GM13976 (cell line): ENCODE results near the gene PHYKPL.
A peak's percentile ranks its signal among the peaks of the same experiment; 100 is the strongest.

Experiments
- DNase-seq: peaks from one replicate; pipeline ENCODE4 v3.0.0; 2012; ENCODE audit warnings: low spot score
- in situ Hi-C: fragments of 300-500 bp; cut with MboI; formaldehyde crosslinking; loops from one replicate; pipeline ENCODE4 v1.12.0; 2022; ENCODE audit warnings: low sequenced_read_pairs, mixed read lengths, inconsistent platforms; ENCODE audit not compliant: unreplicated experiment
- TF ChIP-seq, protein P1 (sequence below): IDR thresholded peaks from 2 replicates; pipeline ENCODE4 v1.5.1; 2012; ENCODE audit warnings: borderline replicate concordance, mild to moderate bottlenecking; ENCODE audit not compliant: insufficient read depth; ENCODE audit errors: extremely low read depth, missing control alignments, control extremely low read depth

PHYKPL gene

DNA sequence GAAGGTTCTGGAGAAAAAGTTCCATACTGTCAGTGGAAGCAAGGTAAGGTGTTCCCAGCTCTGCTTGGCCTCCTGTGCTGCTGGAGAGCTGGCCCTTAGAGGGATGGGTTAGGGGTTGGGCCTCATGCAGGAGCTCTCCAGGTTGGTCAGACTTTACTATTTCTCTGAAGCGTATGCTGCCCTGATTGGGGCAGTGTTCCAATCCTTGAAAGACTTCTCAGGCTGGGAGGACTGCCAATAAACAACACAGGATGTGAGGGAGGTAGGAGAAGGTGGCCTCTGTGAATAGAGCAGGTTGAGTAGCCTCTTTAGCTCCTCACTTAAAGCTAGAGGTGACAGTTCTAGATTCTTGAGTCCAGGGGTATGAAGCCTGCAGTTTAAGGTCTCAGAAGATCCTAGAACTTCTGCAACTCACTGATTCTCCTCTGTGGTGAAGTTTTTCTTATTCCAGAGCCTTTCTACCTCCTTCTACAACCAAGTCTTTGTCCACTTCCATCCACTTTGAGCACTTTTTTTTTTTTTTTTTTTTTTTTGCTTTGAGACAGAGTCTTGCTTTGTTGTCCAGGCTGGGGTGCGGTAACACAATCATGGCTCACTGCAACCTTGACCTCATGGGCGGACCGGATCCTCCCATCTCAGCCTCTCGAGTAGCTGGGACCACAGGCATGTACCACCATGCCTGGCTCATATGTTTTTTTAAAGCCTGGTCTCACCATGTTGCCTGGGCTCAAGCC is 25.3 kb downstream of the PHYKPL start:
- in situ Hi-C loops, result no loop called here
- TF ChIP-seq, protein P1, sequence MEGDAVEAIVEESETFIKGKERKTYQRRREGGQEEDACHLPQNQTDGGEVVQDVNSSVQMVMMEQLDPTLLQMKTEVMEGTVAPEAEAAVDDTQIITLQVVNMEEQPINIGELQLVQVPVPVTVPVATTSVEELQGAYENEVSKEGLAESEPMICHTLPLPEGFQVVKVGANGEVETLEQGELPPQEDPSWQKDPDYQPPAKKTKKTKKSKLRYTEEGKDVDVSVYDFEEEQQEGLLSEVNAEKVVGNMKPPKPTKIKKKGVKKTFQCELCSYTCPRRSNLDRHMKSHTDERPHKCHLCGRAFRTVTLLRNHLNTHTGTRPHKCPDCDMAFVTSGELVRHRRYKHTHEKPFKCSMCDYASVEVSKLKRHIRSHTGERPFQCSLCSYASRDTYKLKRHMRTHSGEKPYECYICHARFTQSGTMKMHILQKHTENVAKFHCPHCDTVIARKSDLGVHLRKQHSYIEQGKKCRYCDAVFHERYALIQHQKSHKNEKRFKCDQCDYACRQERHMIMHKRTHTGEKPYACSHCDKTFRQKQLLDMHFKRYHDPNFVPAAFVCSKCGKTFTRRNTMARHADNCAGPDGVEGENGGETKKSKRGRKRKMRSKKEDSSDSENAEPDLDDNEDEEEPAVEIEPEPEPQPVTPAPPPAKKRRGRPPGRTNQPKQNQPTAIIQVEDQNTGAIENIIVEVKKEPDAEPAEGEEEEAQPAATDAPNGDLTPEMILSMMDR, result no peak
- DNase-seq, result no peak

DNA sequence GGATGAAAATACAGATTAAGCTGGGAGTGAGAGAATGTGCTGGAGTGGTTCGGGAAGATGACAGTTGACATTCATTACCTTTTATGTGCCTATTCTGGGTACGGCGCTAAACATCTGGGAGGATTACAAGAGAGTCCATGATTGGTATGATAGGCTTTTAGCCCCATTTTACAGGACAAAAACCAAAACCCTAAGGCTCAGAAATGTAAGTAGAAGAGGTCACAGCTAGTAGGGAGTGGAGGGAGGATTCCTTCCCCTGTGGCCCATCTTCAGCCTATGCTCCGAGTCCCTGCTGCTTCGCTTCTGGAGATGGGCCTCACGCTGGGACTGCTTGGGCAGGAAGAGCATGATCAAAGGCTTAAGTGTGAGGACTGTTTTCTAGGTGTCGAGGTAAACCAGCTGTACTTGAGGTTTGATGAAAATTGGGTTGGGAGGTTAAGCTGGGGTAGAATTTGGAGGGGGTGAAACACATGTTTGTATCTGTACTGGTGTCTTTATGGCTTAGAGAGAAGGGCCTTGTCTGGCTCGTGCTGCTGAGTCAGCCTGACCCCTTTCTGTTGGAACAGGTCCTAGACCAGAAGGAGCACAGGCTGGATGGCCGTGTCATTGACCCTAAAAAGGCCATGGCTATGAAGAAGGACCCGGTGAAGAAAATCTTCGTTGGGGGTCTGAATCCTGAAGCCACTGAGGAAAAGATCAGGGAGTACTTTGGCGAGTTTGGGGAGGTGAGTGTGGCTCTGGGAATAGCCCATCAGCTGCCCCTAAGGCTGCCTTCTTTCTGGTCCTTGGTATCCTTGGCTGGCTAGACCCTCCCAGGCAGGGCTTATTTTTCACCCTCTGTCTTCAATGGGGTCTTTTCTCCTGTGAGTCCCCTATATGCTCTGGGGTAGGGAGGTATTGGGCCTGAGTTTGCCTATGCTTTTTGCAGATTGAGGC is 26.2 kb downstream of the PHYKPL start:
- DNase-seq, result no peak
- in situ Hi-C loops, result no loop called here
- TF ChIP-seq, protein P1, result no peak

DNA sequence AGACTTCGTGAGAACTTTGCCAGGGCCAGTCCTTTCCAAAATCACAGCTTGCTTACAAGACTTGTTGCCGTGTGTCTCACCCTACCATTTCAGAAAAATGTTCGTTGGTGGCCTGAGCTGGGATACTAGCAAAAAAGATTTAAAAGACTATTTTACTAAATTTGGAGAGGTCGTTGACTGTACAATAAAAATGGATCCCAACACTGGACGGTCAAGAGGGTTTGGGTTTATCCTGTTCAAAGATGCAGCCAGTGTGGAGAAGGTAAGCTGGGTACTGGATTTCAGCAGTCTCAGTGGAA is 26.9 kb downstream of the PHYKPL start:
- TF ChIP-seq, protein P1, result no peak
- no peak for DNase-seq
- in situ Hi-C loops, result no loop called here

DNA sequence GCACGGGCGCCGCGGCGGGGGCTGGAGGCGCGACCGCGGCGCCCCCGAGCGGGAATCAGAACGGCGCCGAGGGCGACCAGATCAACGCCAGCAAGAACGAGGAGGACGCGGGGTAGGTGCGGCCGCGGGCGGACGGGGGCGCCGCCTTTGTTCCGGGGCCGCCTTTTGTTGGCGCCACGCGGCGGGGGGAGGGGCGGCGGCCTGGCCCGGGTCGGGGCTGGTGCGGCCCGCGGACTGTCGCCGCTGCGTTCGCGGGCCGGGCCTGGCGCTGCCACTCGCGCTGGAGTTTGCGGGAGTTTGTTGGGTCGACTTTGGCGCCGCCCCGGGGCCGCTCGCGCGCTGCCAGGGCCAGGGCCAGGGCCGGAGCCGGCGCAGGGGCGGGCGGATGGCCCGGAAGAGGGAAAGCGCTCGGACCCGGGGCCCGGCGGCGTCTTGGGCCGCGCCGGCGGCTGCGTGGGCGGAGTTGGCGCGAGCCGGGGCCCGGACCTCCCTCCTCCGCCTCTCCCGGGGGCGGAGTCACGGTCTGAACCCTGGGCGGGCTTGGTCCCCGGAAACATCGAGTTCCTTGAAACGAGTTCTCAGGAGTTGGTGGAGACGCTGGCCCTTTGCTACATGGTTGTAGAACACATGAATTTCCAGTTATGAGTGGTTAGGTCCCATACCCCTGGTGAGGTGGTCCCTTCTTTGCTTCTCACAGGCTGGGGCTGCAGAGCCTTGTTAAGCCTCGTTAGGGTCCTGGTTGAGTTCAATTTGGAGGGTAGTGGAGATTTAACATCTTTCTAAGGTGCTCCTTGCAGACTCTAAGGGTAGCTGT is 27.5 kb downstream of the PHYKPL start:
- peak; percentile 91 for DNase-seq

GRCh38 chr5:178204182-178204934 is 28.2 kb downstream of the PHYKPL start, which contains the start of gene HNRNPAB:
Gene HNRNPAB, plus strand, starts transcription at chr5:178204533. Its CDS starts 305 bp downstream, at chr5:178204838.
- in situ Hi-C loops, result no loop called here
- DNase-seq, result peak; percentile 99
- TF ChIP-seq, protein P1, result no peak

More for the DNA sequence above, 27.5 kb downstream of the PHYKPL start:
- in situ Hi-C loops, result no loop called here
- TF ChIP-seq, protein P1, result no peak
